SIG-M5 treated with dmso at 0.1 percent for 504 hours (cell line): ENCODE measurements around the gene TULP1.

Source experiments
- DNase-seq: peaks from one replicate; lab custom pipeline; 2025; ENCODE audit not compliant: unreplicated experiment; lab: John Stamatoyannopoulos, UW

TULP1 gene

GRCh38 chr6:35485402-35485877, 27.3 kb downstream of the TULP1 start:
- no peak for DNase-seq

GRCh38 chr6:35484921-35485392, 27.7 kb downstream of the TULP1 start:
- no peak for DNase-seq

- DNase-seq = no peak
These were observed 28.6 kb downstream of the TULP1 start for GRCh38 chr6:35483893-35484645.

- DNase-seq = no peak
These were observed 29.2 kb downstream of the TULP1 start for GRCh38 chr6:35483490-35483889.

GRCh38 chr6:35483062-35483461, 29.6 kb downstream of the TULP1 start:
- DNase-seq = no peak

GRCh38 chr6:35481226-35481625, 31.5 kb downstream of the TULP1 start:
- DNase-seq = no peak

GRCh38 chr6:35480176-35480575, 32.5 kb downstream of the TULP1 start:
- DNase-seq = no peak

GRCh38 chr6:35478259-35478658, 34.4 kb downstream of the TULP1 start:
- DNase-seq = no peak

- DNase-seq = no peak
These were observed 35.0 kb downstream of the TULP1 start for GRCh38 chr6:35477551-35478179.

- DNase-seq = no peak
These were observed 35.7 kb downstream of the TULP1 start for GRCh38 chr6:35477028-35477427.

GRCh38 chr6:35476004-35476403, 36.7 kb downstream of the TULP1 start:
- DNase-seq = no peak

GRCh38 chr6:35475573-35475972, 37.1 kb downstream of the TULP1 start:
- DNase-seq = no peak

GRCh38 chr6:35474942-35475570, 37.6 kb downstream of the TULP1 start:
- no peak for DNase-seq

- DNase-seq = peak; percentile 24
These were observed 38.4 kb downstream of the TULP1 start for GRCh38 chr6:35474131-35474941.

- no peak for DNase-seq
These were observed 38.9 kb downstream of the TULP1 start for GRCh38 chr6:35473850-35474130.

GRCh38 chr6:35473075-35473849, 39.4 kb downstream of the TULP1 start:
- no peak for DNase-seq

GRCh38 chr6:35471836-35472345, 40.8 kb downstream of the TULP1 start:
- no peak for DNase-seq

- no peak for DNase-seq
These were observed 42.0 kb downstream of the TULP1 start for GRCh38 chr6:35470663-35471120.

GRCh38 chr6:35469751-35470662, 42.7 kb downstream of the TULP1 start:
- no peak for DNase-seq
